HepG2 (cell line): ENCODE measurements around the gene INHBC. TPM values are rescaled to one million over a fixed set of nuclear protein-coding genes. Genes with fewer than 3 reads are reported as not detected.
A peak's percentile ranks its signal among the peaks of the same experiment; 100 is the strongest.

Source experiments
- CHD4 ChIP-seq: fragments of 200-600 bp; sonication (generic); IDR thresholded peaks from 2 replicates; pipeline ENCODE4 v1.7.0; 2017; ENCODE audit warnings: mild to moderate bottlenecking, low read length, borderline replicate concordance
- KDM5B ChIP-seq: sonication (generic); formaldehyde crosslinking; IDR thresholded peaks from 2 replicates; pipeline ENCODE4 v1.4.0; 2020; ENCODE audit warnings: missing genetic modification reagents, mild to moderate bottlenecking, borderline replicate concordance
- KLF12 ChIP-seq: sonication (generic); formaldehyde crosslinking; IDR thresholded peaks from 2 replicates; pipeline ENCODE4 v1.4.0; 2020; ENCODE audit warnings: missing genetic modification reagents, borderline replicate concordance
- NPAS2 ChIP-seq: sonication (generic); formaldehyde crosslinking; IDR thresholded peaks from 2 replicates; pipeline ENCODE4 v1.8.0; 2022; ENCODE audit warnings: mild to moderate bottlenecking, missing genetic modification reagents, borderline replicate concordance
- PHF8 ChIP-seq: sonication (generic); formaldehyde crosslinking; IDR thresholded peaks from 2 replicates; pipeline ENCODE4 v1.5.0; 2020; ENCODE audit warnings: missing genetic modification reagents
- RBM39 ChIP-seq: fragments of 200-400 bp; formaldehyde crosslinking; IDR thresholded peaks from one replicate; pipeline ENCODE4 v1.6.1; 2018; ENCODE audit warnings: antibody characterized with exemption, mild to moderate bottlenecking, low read depth, low read length; ENCODE audit not compliant: poor library complexity, severe bottlenecking
- TARDBP ChIP-seq: sonication (generic); formaldehyde crosslinking; IDR thresholded peaks from 2 replicates; pipeline ENCODE4 v1.8.0; 2022; ENCODE audit warnings: mild to moderate bottlenecking, missing genetic modification reagents
- THYN1 ChIP-seq: sonication (generic); formaldehyde crosslinking; IDR thresholded peaks from 2 replicates; pipeline ENCODE4 v1.8.1; 2023; ENCODE audit warnings: low read depth, mild to moderate bottlenecking, moderate library complexity, missing genetic modification reagents, borderline replicate concordance
- ZNF138 ChIP-seq: sonication (generic); formaldehyde crosslinking; IDR thresholded peaks from 2 replicates; pipeline ENCODE4 v1.5.0; 2020; ENCODE audit warnings: mild to moderate bottlenecking, low read depth, missing genetic modification reagents
- ZNF430 ChIP-seq: sonication (generic); formaldehyde crosslinking; IDR thresholded peaks from 2 replicates; pipeline ENCODE4 v1.9.0; 2021; ENCODE audit warnings: mild to moderate bottlenecking, missing genetic modification reagents
- ZNF549 ChIP-seq: sonication (generic); formaldehyde crosslinking; IDR thresholded peaks from 2 replicates; pipeline ENCODE4 v1.5.0; 2020; ENCODE audit warnings: missing genetic modification reagents
- ZNF550 ChIP-seq: sonication (generic); formaldehyde crosslinking; IDR thresholded peaks from 2 replicates; pipeline ENCODE4 v1.4.0; 2020; ENCODE audit warnings: mild to moderate bottlenecking, missing genetic modification reagents, borderline replicate concordance
- ZNF569 ChIP-seq: sonication (generic); formaldehyde crosslinking; IDR thresholded peaks from 2 replicates; pipeline ENCODE4 v1.5.0; 2020; ENCODE audit warnings: mild to moderate bottlenecking, missing genetic modification reagents, moderate library complexity, borderline replicate concordance
- ZNF83 ChIP-seq: sonication (generic); formaldehyde crosslinking; IDR thresholded peaks from 2 replicates; pipeline ENCODE4 v1.4.0; 2020; ENCODE audit warnings: missing genetic modification reagents, mild to moderate bottlenecking, borderline replicate concordance
- ZSCAN20 ChIP-seq: sonication (generic); formaldehyde crosslinking; IDR thresholded peaks from 2 replicates; pipeline ENCODE4 v1.4.0; 2020; ENCODE audit warnings: missing genetic modification reagents, mild to moderate bottlenecking, borderline replicate concordance
- polyA plus RNA-seq, 8 experiments: library from polyadenylated mRNA; depleted of rRNA in 3 of 8; stranded (reverse) in 7 of 8; unstranded in 1 of 8; fragments of >200 nt; fragmentation: Illumina TruSeq in 4 of 8; extraction: Trizol in 4 of 8; gene quantifications; 2 replicates each; pipeline versions ENCODE4 v1.2.1 to v1.2.3, GENCODE V29; 2011 to 2016; ENCODE audit warnings: low read depth in 4 of 8, missing spikeins in 1 of 8, mixed read lengths in 1 of 8; ENCODE audit not compliant: insufficient read depth in 1 of 8
- total RNA-seq, 5 experiments: library from RNA; depleted of rRNA; stranded (reverse); fragments of >200 nt; fragmentation: Illumina TruSeq; extraction: Trizol; gene quantifications; 2 replicates each; pipeline ENCODE4 v1.2.3, GENCODE V29; 2016; ENCODE audit warnings: low read depth in 1 of 5
- TF ChIP-seq, protein P1 (sequence below): sonication (generic); formaldehyde crosslinking; IDR thresholded peaks from 2 replicates; pipeline ENCODE4 v1.5.1; 2020; ENCODE audit warnings: missing genetic modification reagents, mild to moderate bottlenecking, borderline replicate concordance
- TF ChIP-seq, protein P2 (sequence below): sonication (generic); formaldehyde crosslinking; IDR thresholded peaks from 2 replicates; pipeline ENCODE4 v1.5.0; 2020; ENCODE audit warnings: mild to moderate bottlenecking, missing genetic modification reagents
- TF ChIP-seq, protein P3 (sequence below): sonication (generic); formaldehyde crosslinking; conservative IDR thresholded peaks from 2 replicates; pipeline ENCODE4 v1.4.0; 2020; ENCODE audit warnings: missing genetic modification reagents
- TF ChIP-seq, protein P4 (sequence below): sonication (generic); formaldehyde crosslinking; IDR thresholded peaks from 2 replicates; pipeline ENCODE4; 2020; ENCODE audit warnings: missing genetic modification reagents, mild to moderate bottlenecking, borderline replicate concordance

INHBC gene
- total and polyA plus RNA-seq, 2 of the 13 experiments (the other 11 are each of a cell fraction or from before 2014, with no cell fraction given), result 1.8 to 13.8 TPM

DNA sequence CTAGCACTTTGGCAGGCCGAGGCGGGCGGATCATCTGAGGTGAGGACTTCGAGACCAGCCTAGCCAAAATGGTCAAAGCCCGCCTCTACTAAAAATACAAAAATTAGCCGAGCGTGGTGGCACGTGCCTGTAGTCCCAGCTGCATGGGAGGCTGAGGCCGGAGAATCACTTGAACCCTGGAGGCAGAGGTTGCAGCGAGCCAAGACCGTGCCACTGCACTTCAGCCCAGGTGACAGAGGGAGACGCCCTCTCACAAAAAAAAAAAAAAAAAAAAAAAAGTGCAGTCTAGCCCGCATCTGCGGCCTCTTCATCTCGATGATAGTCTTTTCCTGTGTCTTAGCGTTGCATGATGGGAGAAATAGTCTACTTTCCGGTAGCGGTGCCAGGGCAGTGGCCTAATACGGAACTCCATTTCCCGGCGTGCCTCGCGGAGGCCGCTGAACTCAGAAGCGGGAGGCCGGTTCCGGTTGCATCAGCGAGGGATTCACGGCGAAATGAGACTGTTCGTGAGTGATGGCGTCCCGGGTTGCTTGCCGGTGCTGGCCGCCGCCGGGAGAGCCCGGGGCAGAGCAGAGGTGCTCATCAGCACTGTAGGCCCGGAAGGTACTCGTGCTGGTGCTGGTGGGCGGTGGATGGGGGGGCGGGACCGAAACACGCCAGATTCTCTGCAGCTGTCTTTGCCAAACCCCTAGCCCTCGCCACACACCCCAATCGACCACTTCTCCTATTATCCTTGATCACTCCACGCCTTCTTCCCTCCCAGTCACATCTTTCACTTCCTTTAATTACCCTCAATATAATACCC is 53.2 kb downstream of the INHBC start, which contains the start of gene MARS1 (continued):
- TF ChIP-seq, protein P1, sequence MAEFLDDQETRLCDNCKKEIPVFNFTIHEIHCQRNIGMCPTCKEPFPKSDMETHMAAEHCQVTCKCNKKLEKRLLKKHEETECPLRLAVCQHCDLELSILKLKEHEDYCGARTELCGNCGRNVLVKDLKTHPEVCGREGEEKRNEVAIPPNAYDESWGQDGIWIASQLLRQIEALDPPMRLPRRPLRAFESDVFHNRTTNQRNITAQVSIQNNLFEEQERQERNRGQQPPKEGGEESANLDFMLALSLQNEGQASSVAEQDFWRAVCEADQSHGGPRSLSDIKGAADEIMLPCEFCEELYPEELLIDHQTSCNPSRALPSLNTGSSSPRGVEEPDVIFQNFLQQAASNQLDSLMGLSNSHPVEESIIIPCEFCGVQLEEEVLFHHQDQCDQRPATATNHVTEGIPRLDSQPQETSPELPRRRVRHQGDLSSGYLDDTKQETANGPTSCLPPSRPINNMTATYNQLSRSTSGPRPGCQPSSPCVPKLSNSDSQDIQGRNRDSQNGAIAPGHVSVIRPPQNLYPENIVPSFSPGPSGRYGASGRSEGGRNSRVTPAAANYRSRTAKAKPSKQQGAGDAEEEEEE (CRISPR knock-in tag), result peak; percentile 55; the same call in 1 of the 2 replicates
- TF ChIP-seq, protein P2, sequence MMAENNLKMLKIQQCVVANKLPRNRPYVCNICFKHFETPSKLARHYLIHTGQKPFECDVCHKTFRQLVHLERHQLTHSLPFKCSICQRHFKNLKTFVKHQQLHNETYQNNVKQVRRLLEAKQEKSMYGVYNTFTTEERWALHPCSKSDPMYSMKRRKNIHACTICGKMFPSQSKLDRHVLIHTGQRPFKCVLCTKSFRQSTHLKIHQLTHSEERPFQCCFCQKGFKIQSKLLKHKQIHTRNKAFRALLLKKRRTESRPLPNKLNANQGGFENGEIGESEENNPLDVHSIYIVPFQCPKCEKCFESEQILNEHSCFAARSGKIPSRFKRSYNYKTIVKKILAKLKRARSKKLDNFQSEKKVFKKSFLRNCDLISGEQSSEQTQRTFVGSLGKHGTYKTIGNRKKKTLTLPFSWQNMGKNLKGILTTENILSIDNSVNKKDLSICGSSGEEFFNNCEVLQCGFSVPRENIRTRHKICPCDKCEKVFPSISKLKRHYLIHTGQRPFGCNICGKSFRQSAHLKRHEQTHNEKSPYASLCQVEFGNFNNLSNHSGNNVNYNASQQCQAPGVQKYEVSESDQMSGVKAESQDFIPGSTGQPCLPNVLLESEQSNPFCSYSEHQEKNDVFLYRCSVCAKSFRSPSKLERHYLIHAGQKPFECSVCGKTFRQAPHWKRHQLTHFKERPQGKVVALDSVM (CRISPR knock-in tag), result peak; percentile 98
- TF ChIP-seq THYN1 (CRISPR knock-in tag) (no peak), ZNF430 (CRISPR knock-in tag) (peak; percentile 65; the same call in 1 of the 2 replicates), ZNF569 (CRISPR knock-in tag) (no peak), NPAS2 (CRISPR knock-in tag) (no peak), ZNF138 (CRISPR knock-in tag) (no peak), TARDBP (CRISPR knock-in tag) (peak; percentile 78), KLF12 (CRISPR knock-in tag) (peak; percentile 71; the same call in 1 of the 2 replicates), PHF8 (CRISPR knock-in tag) (peak; percentile 74), RBM39 (peak; percentile 78), ZNF550 (CRISPR knock-in tag) (no peak), ZNF83 (CRISPR knock-in tag) (no peak), CHD4 (no peak), ZSCAN20 (CRISPR knock-in tag) (no peak), ZNF549 (CRISPR knock-in tag) (no peak), KDM5B (CRISPR knock-in tag) (peak; percentile 41; the same call in 1 of the 2 replicates)
- TF ChIP-seq, protein P3, sequence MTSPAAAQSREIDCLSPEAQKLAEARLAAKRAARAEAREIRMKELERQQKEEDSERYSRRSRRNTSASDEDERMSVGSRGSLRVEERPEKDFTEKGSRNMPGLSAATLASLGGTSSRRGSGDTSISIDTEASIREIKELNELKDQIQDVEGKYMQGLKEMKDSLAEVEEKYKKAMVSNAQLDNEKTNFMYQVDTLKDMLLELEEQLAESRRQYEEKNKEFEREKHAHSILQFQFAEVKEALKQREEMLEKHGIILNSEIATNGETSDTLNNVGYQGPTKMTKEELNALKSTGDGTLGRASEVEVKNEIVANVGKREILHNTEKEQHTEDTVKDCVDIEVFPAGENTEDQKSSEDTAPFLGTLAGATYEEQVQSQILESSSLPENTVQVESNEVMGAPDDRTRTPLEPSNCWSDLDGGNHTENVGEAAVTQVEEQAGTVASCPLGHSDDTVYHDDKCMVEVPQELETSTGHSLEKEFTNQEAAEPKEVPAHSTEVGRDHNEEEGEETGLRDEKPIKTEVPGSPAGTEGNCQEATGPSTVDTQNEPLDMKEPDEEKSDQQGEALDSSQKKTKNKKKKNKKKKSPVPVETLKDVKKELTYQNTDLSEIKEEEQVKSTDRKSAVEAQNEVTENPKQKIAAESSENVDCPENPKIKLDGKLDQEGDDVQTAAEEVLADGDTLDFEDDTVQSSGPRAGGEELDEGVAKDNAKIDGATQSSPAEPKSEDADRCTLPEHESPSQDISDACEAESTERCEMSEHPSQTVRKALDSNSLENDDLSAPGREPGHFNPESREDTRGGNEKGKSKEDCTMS (CRISPR knock-in tag), result no peak
- TF ChIP-seq, protein P4, sequence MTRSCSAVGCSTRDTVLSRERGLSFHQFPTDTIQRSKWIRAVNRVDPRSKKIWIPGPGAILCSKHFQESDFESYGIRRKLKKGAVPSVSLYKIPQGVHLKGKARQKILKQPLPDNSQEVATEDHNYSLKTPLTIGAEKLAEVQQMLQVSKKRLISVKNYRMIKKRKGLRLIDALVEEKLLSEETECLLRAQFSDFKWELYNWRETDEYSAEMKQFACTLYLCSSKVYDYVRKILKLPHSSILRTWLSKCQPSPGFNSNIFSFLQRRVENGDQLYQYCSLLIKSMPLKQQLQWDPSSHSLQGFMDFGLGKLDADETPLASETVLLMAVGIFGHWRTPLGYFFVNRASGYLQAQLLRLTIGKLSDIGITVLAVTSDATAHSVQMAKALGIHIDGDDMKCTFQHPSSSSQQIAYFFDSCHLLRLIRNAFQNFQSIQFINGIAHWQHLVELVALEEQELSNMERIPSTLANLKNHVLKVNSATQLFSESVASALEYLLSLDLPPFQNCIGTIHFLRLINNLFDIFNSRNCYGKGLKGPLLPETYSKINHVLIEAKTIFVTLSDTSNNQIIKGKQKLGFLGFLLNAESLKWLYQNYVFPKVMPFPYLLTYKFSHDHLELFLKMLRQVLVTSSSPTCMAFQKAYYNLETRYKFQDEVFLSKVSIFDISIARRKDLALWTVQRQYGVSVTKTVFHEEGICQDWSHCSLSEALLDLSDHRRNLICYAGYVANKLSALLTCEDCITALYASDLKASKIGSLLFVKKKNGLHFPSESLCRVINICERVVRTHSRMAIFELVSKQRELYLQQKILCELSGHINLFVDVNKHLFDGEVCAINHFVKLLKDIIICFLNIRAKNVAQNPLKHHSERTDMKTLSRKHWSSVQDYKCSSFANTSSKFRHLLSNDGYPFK, result peak; percentile 83; the same call in 1 of the 2 replicates
